T-helper 1 cell (primary cell): Measurements from ENCODE around the gene SH3GLB1.

Experiments
- DNase-seq, 5 donors: peaks; one replicate each; pipeline ENCODE4 v3.0.0-alpha.2; 2012 to 2020

Gene SH3GLB1

GRCh38 chr1:86774305-86775295, 70.2 kb downstream of the SH3GLB1 start:
- DNase-seq = peak in 1 of 5 donors; percentile 74

DNA sequence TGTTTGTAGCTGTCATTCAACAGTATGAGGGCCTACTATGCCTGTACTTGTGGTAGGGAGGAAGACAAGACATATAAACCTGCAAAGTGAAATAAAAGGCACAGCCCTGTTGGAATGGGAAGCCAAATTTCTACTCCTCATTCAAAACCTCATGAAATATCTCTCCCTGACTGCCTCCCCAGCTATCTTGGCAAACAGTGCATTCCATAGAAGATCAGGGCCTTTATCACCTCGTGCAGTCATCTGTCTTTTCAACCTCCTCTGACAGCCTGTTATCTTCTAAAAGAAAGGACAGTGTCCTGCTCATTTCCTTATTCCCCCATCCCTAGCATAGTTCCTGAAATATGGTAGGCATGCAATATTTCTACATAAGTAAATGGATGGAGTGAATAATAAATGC, 71.0 kb downstream of the SH3GLB1 start:
- no peak for DNase-seq

- no peak for DNase-seq
These were observed 71.7 kb downstream of the SH3GLB1 start for GRCh38 chr1:86776108-86776507.

- no peak for DNase-seq
These were observed 74.3 kb downstream of the SH3GLB1 start for GRCh38 chr1:86778569-86779239.

DNA sequence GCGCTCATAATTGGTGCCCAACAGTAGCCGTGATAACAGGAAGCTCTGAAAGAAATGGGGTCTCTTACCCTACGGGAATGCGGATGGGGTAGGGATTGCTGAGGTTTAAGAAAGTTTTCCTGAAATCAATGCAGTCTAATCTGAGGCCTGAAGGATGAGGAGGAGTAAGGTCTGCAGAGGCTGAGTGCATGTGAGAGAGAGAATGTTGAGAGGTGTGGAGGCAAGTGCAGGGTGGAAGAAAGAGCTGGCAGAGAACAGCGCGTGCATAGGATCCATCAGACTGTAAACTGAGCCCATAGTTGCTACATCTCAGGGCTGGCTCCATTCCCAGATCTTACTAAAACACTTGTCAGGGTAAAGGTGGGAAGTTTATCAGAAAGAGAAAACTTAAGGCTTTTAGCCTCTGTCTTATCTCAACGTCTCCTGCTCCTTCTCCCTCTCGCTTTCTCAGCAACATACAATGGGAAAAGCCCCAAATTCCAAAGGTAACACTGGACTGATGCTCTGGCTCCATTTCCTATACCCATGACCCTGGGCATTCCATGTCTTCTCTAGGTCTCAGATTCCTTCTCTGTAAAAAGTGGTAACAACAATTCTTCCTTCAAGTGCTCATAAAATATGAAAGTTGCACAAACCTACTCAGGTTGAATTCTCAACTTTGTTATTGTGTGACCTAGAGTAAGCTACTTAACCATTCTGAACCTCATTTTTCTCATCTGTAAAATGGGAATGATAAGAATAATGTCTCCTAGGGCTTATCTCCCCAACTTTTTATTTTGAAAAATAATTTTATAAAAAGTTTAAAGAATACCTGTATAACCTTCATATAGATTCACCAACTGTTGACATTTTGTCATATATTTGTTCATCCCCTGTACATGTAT, 75.2 kb downstream of the SH3GLB1 start:
- no peak for DNase-seq

DNA sequence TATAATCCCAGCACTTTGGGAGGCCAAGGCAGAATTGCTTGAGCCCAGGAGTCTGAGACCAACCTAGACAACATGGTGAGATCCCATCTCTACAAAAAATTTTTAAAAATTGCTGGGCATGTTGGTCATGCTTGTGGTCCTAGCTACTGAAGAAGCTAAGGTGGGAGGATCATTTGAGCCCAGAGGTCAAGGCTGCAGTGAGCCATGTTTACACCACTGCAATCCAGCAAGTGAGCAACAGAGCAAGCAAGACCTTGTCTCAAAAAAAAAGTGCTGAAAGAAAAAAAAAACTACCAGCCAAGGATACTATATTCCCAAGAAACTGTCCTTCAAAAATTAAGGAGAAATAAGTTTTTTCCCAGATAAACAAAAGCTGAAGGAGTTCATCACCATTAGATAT, 78.1 kb downstream of the SH3GLB1 start:
- DNase-seq = no peak

GRCh38 chr1:86787621-86788020, 83.2 kb downstream of the SH3GLB1 start:
- DNase-seq = no peak

- no peak for DNase-seq
These were observed 84.2 kb downstream of the SH3GLB1 start for GRCh38 chr1:86788300-86789206.

GRCh38 chr1:86795316-86795715, 90.9 kb downstream of the SH3GLB1 start:
- no peak for DNase-seq
